ENCODE data around the gene DHX8.

DNA sequence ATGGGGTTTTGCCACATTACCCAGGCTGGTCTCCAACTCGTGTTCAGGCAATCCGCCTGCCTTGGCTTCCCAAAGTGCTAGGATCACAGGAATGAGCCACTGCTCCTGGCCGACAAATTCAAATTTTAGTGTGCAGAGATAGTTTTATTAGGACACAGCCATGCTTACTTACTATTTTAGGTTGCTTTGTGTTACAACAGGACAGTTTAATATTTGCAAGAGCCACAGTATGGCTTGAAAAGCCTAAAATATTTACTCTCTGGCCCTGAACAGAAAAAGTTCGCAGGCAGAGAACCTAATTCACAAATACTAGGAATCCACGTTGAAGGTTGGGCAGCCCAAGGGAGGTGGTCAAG lies 75.0 kb downstream of the DHX8 start:
- TF ChIP-seq, protein P1, sequence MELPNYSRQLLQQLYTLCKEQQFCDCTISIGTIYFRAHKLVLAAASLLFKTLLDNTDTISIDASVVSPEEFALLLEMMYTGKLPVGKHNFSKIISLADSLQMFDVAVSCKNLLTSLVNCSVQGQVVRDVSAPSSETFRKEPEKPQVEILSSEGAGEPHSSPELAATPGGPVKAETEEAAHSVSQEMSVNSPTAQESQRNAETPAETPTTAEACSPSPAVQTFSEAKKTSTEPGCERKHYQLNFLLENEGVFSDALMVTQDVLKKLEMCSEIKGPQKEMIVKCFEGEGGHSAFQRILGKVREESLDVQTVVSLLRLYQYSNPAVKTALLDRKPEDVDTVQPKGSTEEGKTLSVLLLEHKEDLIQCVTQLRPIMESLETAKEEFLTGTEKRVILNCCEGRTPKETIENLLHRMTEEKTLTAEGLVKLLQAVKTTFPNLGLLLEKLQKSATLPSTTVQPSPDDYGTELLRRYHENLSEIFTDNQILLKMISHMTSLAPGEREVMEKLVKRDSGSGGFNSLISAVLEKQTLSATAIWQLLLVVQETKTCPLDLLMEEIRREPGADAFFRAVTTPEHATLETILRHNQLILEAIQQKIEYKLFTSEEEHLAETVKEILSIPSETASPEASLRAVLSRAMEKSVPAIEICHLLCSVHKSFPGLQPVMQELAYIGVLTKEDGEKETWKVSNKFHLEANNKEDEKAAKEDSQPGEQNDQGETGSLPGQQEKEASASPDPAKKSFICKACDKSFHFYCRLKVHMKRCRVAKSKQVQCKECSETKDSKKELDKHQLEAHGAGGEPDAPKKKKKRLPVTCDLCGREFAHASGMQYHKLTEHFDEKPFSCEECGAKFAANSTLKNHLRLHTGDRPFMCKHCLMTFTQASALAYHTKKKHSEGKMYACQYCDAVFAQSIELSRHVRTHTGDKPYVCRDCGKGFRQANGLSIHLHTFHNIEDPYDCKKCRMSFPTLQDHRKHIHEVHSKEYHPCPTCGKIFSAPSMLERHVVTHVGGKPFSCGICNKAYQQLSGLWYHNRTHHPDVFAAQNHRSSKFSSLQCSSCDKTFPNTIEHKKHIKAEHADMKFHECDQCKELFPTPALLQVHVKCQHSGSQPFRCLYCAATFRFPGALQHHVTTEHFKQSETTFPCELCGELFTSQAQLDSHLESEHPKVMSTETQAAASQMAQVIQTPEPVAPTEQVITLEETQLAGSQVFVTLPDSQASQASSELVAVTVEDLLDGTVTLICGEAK (IDR thresholded peaks at IDR 0.05; ENCODE audit: borderline replicate concordance): no peak
- TF ChIP-seq TAF1 (IDR thresholded peaks at IDR 0.05; ENCODE audit: borderline replicate concordance, low read depth, low read length) (no peak), SMAD1 (IDR thresholded peaks at IDR 0.05; ENCODE audit: low read depth, partially characterized antibody) (no peak), TCF12 (IDR thresholded peaks at IDR 0.05; ENCODE audit: low read depth, low read length) (no peak), KDM1A (IDR thresholded peaks at IDR 0.05; ENCODE audit: borderline replicate concordance) (no peak), SRF (IDR thresholded peaks at IDR 0.05; ENCODE audit: low read depth in 2 of 2, low read length in 2 of 2) (no peak), SP1 (IDR thresholded peaks at IDR 0.05; ENCODE audit: low read depth, low read length) (no peak), SREBF2 (IDR thresholded peaks at IDR 0.05; ENCODE audit: low read length) (no peak)
- TF ChIP-seq, protein P2, sequence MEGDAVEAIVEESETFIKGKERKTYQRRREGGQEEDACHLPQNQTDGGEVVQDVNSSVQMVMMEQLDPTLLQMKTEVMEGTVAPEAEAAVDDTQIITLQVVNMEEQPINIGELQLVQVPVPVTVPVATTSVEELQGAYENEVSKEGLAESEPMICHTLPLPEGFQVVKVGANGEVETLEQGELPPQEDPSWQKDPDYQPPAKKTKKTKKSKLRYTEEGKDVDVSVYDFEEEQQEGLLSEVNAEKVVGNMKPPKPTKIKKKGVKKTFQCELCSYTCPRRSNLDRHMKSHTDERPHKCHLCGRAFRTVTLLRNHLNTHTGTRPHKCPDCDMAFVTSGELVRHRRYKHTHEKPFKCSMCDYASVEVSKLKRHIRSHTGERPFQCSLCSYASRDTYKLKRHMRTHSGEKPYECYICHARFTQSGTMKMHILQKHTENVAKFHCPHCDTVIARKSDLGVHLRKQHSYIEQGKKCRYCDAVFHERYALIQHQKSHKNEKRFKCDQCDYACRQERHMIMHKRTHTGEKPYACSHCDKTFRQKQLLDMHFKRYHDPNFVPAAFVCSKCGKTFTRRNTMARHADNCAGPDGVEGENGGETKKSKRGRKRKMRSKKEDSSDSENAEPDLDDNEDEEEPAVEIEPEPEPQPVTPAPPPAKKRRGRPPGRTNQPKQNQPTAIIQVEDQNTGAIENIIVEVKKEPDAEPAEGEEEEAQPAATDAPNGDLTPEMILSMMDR (IDR thresholded peaks at IDR 0.05 in 2 of 3, conservative IDR thresholded peaks at IDR 0.05 in 1 of 3; ENCODE audit: control insufficient read depth in 2 of 3, extremely low read depth in 1 of 3, insufficient read depth in 1 of 3, low read depth in 3 of 3, low read length in 3 of 3): no peak
- TF ChIP-seq, protein P3, sequence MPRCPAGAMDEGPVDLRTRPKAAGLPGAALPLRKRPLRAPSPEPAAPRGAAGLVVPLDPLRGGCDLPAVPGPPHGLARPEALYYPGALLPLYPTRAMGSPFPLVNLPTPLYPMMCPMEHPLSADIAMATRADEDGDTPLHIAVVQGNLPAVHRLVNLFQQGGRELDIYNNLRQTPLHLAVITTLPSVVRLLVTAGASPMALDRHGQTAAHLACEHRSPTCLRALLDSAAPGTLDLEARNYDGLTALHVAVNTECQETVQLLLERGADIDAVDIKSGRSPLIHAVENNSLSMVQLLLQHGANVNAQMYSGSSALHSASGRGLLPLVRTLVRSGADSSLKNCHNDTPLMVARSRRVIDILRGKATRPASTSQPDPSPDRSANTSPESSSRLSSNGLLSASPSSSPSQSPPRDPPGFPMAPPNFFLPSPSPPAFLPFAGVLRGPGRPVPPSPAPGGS (IDR thresholded peaks at IDR 0.05; ENCODE audit: borderline replicate concordance, insufficient read depth, low read depth, low read length, poor library complexity, severe bottlenecking): no peak
